B cell (primary cell): ENCODE measurements around the gene ZNF440. TPM values are rescaled to one million over a fixed set of nuclear protein-coding genes. Genes with fewer than 3 reads are reported as not detected.

Experiments used
- ATAC-seq: fragments of 200-7000 bp; cut with Tn5 transposase; one replicate; pipeline ENCODE4 v1.10.0; 2021; ENCODE audit warnings: low read depth, mild to moderate bottlenecking, moderate number of reproducible peaks, moderate library complexity
- CTCF ChIA-PET: fragments of 350-600 bp; sonication (Branson Sonifier 250); formaldehyde crosslinking; loops from one replicate; lab custom pipeline; 2021; ENCODE audit warnings: antibody characterized with exemption, inconsistent platforms; lab: Charles Lee
- POLR2A ChIA-PET: fragments of 350-600 bp; sonication (Branson Sonifier 250); formaldehyde crosslinking; loops from one replicate; lab custom pipeline; 2021; ENCODE audit warnings: antibody characterized with exemption; lab: Charles Lee
- DNase-seq: peaks from one replicate; pipeline ENCODE4 v3.0.0; 2013
- H2AFZ ChIP-seq: 2 replicates; pipeline ENCODE4 v1.6.1; 2012; ENCODE audit warnings: mild to moderate bottlenecking, low read depth, low read length; ENCODE audit not compliant: insufficient read depth, poor library complexity, severe bottlenecking
- H3K27ac ChIP-seq, 2 donors: 1 replicate in 1 of 2; 2 replicates in 1 of 2; pipeline ENCODE4 v1.5.1; 2012 to 2013; ENCODE audit warnings: low read length in 2 of 2, mild to moderate bottlenecking in 2 of 2, moderate library complexity in 1 of 2
- H3K27me3 ChIP-seq, 4 experiments: fragments of 200-600 bp in 1 of 4; sonication (generic) in 1 of 4; replicated peaks in 1 of 4; 1 replicate in 2 of 4; 2 replicates in 2 of 4; pipeline versions ENCODE4 v1.6.1 to v1.7.0; 2013 to 2016; ENCODE audit warnings: low read length in 3 of 4, mild to moderate bottlenecking in 2 of 4, mixed read lengths in 1 of 4, moderate library complexity in 1 of 4; ENCODE audit not compliant: insufficient read depth in 4 of 4, control insufficient read depth in 3 of 4; ENCODE audit errors: control extremely low read depth in 1 of 4
- H3K36me3 ChIP-seq, 2 experiments: replicated peaks in 1 of 2; 1 replicate in 1 of 2; 2 replicates in 1 of 2; pipeline versions ENCODE4 v1.6.1 to v1.7.1; 2013; ENCODE audit warnings: low read length in 1 of 2; ENCODE audit not compliant: insufficient read depth in 2 of 2, control insufficient read depth in 1 of 2; ENCODE audit errors: control extremely low read depth in 1 of 2, extremely low read depth in 1 of 2
- H3K4me1 ChIP-seq, 2 donors: fragments of 200-600 bp in 1 of 2; sonication (generic) in 1 of 2; 1 replicate in 1 of 2; 2 replicates in 1 of 2; pipeline versions ENCODE4 v1.5.1 to v1.6.1; 2013 to 2017; ENCODE audit warnings: low read length in 2 of 2; ENCODE audit not compliant: control insufficient read depth in 2 of 2, insufficient read depth in 2 of 2
- H3K4me2 ChIP-seq: replicated peaks from 2 replicates; pipeline ENCODE3; 2012; ENCODE audit warnings: mild to moderate bottlenecking, low read depth, low read length; ENCODE audit not compliant: poor library complexity, severe bottlenecking
- H3K4me3 ChIP-seq, 5 experiments: fragments of 200-600 bp in 1 of 5; sonication (generic) in 1 of 5; 1 replicate in 3 of 5; 2 replicates in 2 of 5; pipeline versions ENCODE4 v1.5.1 to v1.7.0; 2011 to 2016; ENCODE audit warnings: low read length in 4 of 5, mild to moderate bottlenecking in 4 of 5, low read depth in 2 of 5, control low read depth in 1 of 5, moderate library complexity in 1 of 5; ENCODE audit not compliant: insufficient read depth in 1 of 5; ENCODE audit errors: control extremely low read depth in 1 of 5, extremely low read depth in 1 of 5
- H3K79me2 ChIP-seq: fragments of 200-600 bp; sonication (generic); one replicate; pipeline ENCODE4 v1.6.0; 2016; ENCODE audit warnings: low read length; ENCODE audit not compliant: control insufficient read depth, insufficient read depth
- H3K9ac ChIP-seq: fragments of 200-600 bp; sonication (generic); 2 replicates; pipeline ENCODE4 v1.6.1; 2017; ENCODE audit warnings: mild to moderate bottlenecking, low read length, moderate library complexity
- H3K9me3 ChIP-seq, 3 donors: one replicate each; pipeline versions ENCODE4 v1.6.1 to v1.7.1; 2013; ENCODE audit warnings: low read length in 2 of 3; ENCODE audit not compliant: control insufficient read depth in 2 of 3, insufficient read depth in 1 of 3; ENCODE audit errors: control extremely low read depth in 1 of 3
- H4K20me1 ChIP-seq: 2 replicates; pipeline ENCODE4 v1.6.0; 2012; ENCODE audit warnings: mild to moderate bottlenecking, low read length; ENCODE audit not compliant: insufficient read depth, control insufficient read depth, poor library complexity, severe bottlenecking
- H3K27ac Mint-ChIP-seq: one replicate; pipeline ENCODE4 v1.8.0; 2021; ENCODE audit warnings: mixed read lengths
- H3K27me3 Mint-ChIP-seq: one replicate; pipeline ENCODE4 v1.8.0; 2021; ENCODE audit warnings: mixed read lengths
- H3K4me1 Mint-ChIP-seq: one replicate; pipeline ENCODE4 v1.8.0; 2021; ENCODE audit warnings: mixed read lengths
- H3K4me3 Mint-ChIP-seq: one replicate; pipeline ENCODE4 v1.8.0; 2021; ENCODE audit warnings: mixed read lengths
- H3K9me3 Mint-ChIP-seq: one replicate; pipeline ENCODE4 v1.8.0; 2022; ENCODE audit warnings: mixed read lengths; ENCODE audit not compliant: insufficient read depth
- CTCF ChIP-seq: fragments of 200-600 bp; IDR thresholded peaks from one replicate; pipeline ENCODE4 v1.8.0; 2022; ENCODE audit warnings: antibody characterized with exemption, mild to moderate bottlenecking
- EZH2 ChIP-seq: IDR thresholded peaks from 2 replicates; pipeline ENCODE4 v1.6.1; 2012; ENCODE audit warnings: borderline replicate concordance, low read depth, mild to moderate bottlenecking, moderate library complexity, low read length; ENCODE audit not compliant: insufficient read depth, poor library complexity, severe bottlenecking
- WGBS: methylation state at CpG from one replicate; pipeline ENCODE4 v1.1.5; 2013; ENCODE audit warnings: missing lambda C conversion rate; ENCODE audit not compliant: insufficient coverage; 5-methylcytosine and 5-hydroxymethylcytosine counted together
- intact Hi-C: fragments of 100-400 bp; cut with micrococcal nuclease; formaldehyde crosslinking; loops from one replicate; pipeline ENCODE4 v1.10.0; 2022
- polyA plus RNA-seq: library from polyadenylated mRNA; depleted of rRNA; stranded (reverse); fragments of >200 nt; gene quantifications from 2 replicates; pipeline ENCODE4 v1.2.3, GENCODE V29; 2012
- total RNA-seq, 2 donors: library from RNA; stranded (reverse); fragments of 120-200 nt in 1 of 2; gene quantifications; 1 replicate in 1 of 2; 2 replicates in 1 of 2; pipeline versions ENCODE4 v1.2.3 to v1.2.4, GENCODE V29; 2013 to 2022

The ZNF440 gene
- total and polyA plus RNA-seq, 2 donors (not counting 1 experiment from before 2014, with no cell fraction given): 3.4 to 22.4 TPM

DNA sequence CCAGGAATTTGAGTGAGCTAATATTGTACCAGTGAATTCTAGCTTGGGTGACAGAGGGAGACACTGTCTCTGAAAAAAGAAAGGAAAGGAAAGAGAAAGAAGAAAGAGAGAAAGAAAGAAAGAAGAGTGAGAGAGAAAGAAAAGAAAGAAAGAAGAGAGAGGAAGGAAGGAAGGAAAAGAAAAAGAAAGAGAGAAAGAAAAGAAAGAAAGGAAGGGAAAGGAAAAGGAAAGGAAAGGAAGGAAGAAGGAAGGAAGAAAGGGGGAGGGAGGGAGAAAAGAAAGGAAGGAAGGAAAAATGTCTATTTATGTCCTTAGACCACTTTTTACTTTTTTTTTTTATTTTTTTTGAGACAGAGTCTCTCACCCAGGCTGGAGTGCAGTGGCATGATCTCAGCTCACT lies 21.1 kb upstream of the ZNF440 start:
- Histone ChIP-seq H4K20me1 (no peaks in the 10 kb centered on the region), H3K36me3 (no peaks in the 10 kb centered on the region), H3K79me2 (no peaks in the 10 kb centered on the region), H3K27ac (no peak overlapping the region), H2AFZ (no peak overlapping the region), H3K4me2 (no peak overlapping the region), H3K27me3 (no peaks in the 10 kb centered on the region), H3K4me1 (peaks cover 8 to 10% of the 10 kb centered on the region in 2 donors), H3K9ac (no peak overlapping the region), H3K9me3 (peaks cover 0 to 18% (median 15%) of the 10 kb centered on the region in 3 donors), H3K4me3 (no peak overlapping the region)
- peaks cover 11% of the 10 kb centered on the region for H3K9me3 Mint-ChIP-seq
- intact Hi-C loops: no loop called here
- peaks cover 15% of the 10 kb centered on the region for H3K4me1 Mint-ChIP-seq
- H3K27ac Mint-ChIP-seq: no peak overlapping the region
- no peak for ATAC-seq
- TF ChIP-seq CTCF (peak; percentile 24), EZH2 (no peak)
- ChIA-PET POLR2A (no interaction called here), CTCF (no interaction called here)
- no peak overlapping the region for H3K4me3 Mint-ChIP-seq
- H3K27me3 Mint-ChIP-seq: no peaks in the 10 kb centered on the region
- DNase-seq: no peak

GRCh38 chr19:11797491-11797890 lies 16.6 kb upstream of the ZNF440 start:
- peak overlapping the region; percentile 50 for H3K27ac Mint-ChIP-seq
- no peaks in the 10 kb centered on the region for H3K79me2 ChIP-seq
- H3K9ac ChIP-seq: peak overlapping the region; percentile 67
- intact Hi-C loops: loop anchor here (1.0 to 5.0 kb wide), 5 partner anchors 30 to 343 kb away; partner anchors contain the start of genes ZNF20 and ZNF823
- no peaks in the 10 kb centered on the region for H4K20me1 ChIP-seq
- H3K36me3 ChIP-seq: no peaks in the 10 kb centered on the region
- ATAC-seq: peak; percentile 46
- TF ChIP-seq CTCF: peak; percentile 88
- no peak for TF ChIP-seq EZH2
- H3K9me3 ChIP-seq: peaks cover 0 to 2% (median 1%) of the 10 kb centered on the region in 3 donors
- H3K4me3 Mint-ChIP-seq: peak overlapping the region; percentile 93
- peaks cover 21% of the 10 kb centered on the region for H3K4me1 Mint-ChIP-seq
- peak overlapping the region in 1 of 2 donors; percentile 4 for H3K27ac ChIP-seq
- 12% methylated on average over 7 of the region's 8 CpGs for WGBS
- peak; percentile 86 for DNase-seq
- ChIA-PET CTCF (interaction anchor here (0.6 to 3.1 kb wide), 36 partner anchors 11 to 843 kb away, joined by 3 to 54 read pairs (median 4); partner anchors contain the start of genes ZNF136, ZNF20, ZNF439 and ZNF440), POLR2A (interaction anchor here (0.6 to 1.6 kb wide), 3 partner anchors 12 to 641 kb away, joined by 3 to 6 read pairs (median 6); partner anchors contain the start of gene ZNF440)
- H3K9me3 Mint-ChIP-seq: peaks cover 3% of the 10 kb centered on the region
- H3K4me3 ChIP-seq: no peak overlapping the region
- H3K4me1 ChIP-seq: peaks cover 14 to 17% of the 10 kb centered on the region in 2 donors
- peak overlapping the region; percentile 72 for H3K4me2 ChIP-seq
- peak overlapping the region; percentile 82 for H2AFZ ChIP-seq
- no peaks in the 10 kb centered on the region for H3K27me3 Mint-ChIP-seq
- no peaks in the 10 kb centered on the region for H3K27me3 ChIP-seq
